Prostate gland (tissue), 2 donors: ENCODE results near the gene SLC4A2. TPM values are rescaled to one million over a fixed set of nuclear protein-coding genes. Genes with fewer than 3 reads are reported as not detected.

Experiments used
- DNase-seq: peaks from one replicate; pipeline ENCODE4 v3.0.0-alpha.2; 2019; ENCODE audit warnings: low spot score
- H3K27ac ChIP-seq, 2 donors: fragments of 200-600 bp; sonication (generic); 2 replicates each; pipeline ENCODE4 v1.5.1; 2017 to 2019
- H3K27me3 ChIP-seq: fragments of 200-600 bp; sonication (generic); replicated peaks from 2 replicates; pipeline ENCODE4 v1.5.1; 2019; ENCODE audit not compliant: insufficient read depth
- H3K36me3 ChIP-seq, 2 donors: fragments of 200-600 bp; sonication (generic); 1 replicate in 1 of 2; 2 replicates in 1 of 2; pipeline versions ENCODE4 v1.5.1 to v1.8.1; 2017 to 2019
- H3K4me1 ChIP-seq: fragments of 200-600 bp; sonication (generic); replicated peaks from 2 replicates; pipeline ENCODE4 v1.5.1; 2019
- H3K4me3 ChIP-seq, 2 donors: fragments of 200-600 bp; sonication (generic); 2 replicates each; pipeline ENCODE4 v1.5.1; 2017 to 2019
- H3K9me3 ChIP-seq: fragments of 200-600 bp; sonication (generic); 2 replicates; pipeline ENCODE4 v1.5.1; 2017
- CTCF ChIP-seq, 4 experiments: fragments of 200-600 bp in 2 of 4; fragments of 450-650 bp in 2 of 4; sonication (generic) in 2 of 4; IDR thresholded peaks; 1 replicate in 3 of 4; 2 replicates in 1 of 4; pipeline ENCODE4 v1.5.1; 2016 to 2019; ENCODE audit warnings: antibody characterized with exemption in 4 of 4, mild to moderate bottlenecking in 2 of 4, moderate library complexity in 2 of 4
- POLR2A ChIP-seq: fragments of 450-650 bp; IDR thresholded peaks from one replicate; pipeline ENCODE4 v1.6.1; 2016; ENCODE audit warnings: antibody characterized with exemption, mild to moderate bottlenecking
- POLR2AphosphoS5 ChIP-seq: sonication (generic); formaldehyde crosslinking; IDR thresholded peaks from one replicate; pipeline ENCODE4 v1.6.1; 2017; ENCODE audit warnings: antibody characterized with exemption
- WGBS: methylation state at CpG from one replicate; pipeline ENCODE4 v1.1.5; 2018; 5-methylcytosine and 5-hydroxymethylcytosine counted together
- intact Hi-C: fragments of 100-400 bp; cut with DNase I; formaldehyde crosslinking; loops from one replicate; pipeline ENCODE4 v1.14.2; 2022
- total RNA-seq, 2 donors: library from RNA; depleted of rRNA; stranded (reverse); fragments of >200 nt; gene quantifications; one replicate each; pipeline ENCODE4 v1.1.0, GENCODE V29; 2016

The SLC4A2 gene
- total RNA-seq, 2 donors from 2014 or later, result 77.1 to 141 TPM

DNA sequence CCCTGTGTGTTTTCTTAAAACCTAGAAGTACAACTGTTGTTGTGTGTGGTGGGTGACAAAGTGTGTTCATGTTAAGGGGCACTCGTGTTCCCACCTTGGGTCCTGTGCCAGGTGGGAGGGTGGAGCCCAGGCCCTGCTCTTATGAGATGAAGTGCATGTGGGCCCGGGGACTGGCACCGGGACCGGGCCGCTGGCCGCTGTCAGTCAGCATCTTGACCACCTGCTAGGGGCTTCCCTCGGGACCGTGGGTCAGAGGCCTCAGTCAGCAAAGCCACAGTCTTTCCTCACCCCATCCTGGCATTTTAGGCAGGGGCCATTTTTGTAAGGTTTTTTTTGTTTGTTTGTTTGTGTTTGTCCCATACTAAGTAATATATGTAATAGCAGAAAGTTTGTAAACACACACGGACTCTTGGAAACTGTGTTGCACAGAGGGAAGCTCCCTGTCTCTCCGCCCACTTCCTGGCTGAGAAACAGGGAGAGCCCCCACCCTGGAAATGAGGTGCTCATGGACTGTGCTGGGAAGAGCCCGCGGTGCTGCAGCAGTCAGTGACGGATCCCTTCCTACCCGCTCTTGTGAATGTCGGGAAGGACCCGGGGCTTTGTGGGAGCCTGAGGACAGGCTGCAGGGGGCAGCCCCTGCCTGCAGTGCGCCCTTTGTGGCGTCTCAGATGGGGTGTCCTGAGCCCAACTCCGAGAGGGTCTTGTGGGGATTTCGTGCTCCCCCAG is 40.3 kb downstream of the SLC4A2 start:
- no peak for TF ChIP-seq POLR2A
- no peak for TF ChIP-seq POLR2AphosphoS5
- no peak for TF ChIP-seq CTCF (IDR thresholded peaks at IDR 0.05)
- Histone ChIP-seq H3K9me3 (no peaks in the 10 kb centered on the region), H3K27ac (no peak overlapping the region), H3K36me3 (no peaks in the 10 kb centered on the region), H3K27me3 (no peaks in the 10 kb centered on the region), H3K4me1 (no peaks in the 10 kb centered on the region), H3K4me3 (no peak overlapping the region)
- intact Hi-C loops, result no loop called here
- 67% methylated on average over 20 of the region's 20 CpGs for WGBS
- DNase-seq, result no peak

GRCh38 chr7:151100921-151101320 is 41.5 kb downstream of the SLC4A2 start:
- Histone ChIP-seq H3K36me3 (no peaks in the 10 kb centered on the region), H3K4me3 (no peak overlapping the region), H3K9me3 (no peaks in the 10 kb centered on the region), H3K27me3 (no peaks in the 10 kb centered on the region), H3K27ac (no peak overlapping the region), H3K4me1 (no peaks in the 10 kb centered on the region)
- DNase-seq, result no peak
- TF ChIP-seq POLR2AphosphoS5 (no peak), POLR2A (no peak), CTCF (IDR thresholded peaks at IDR 0.05) (no peak)
- WGBS, result 87% methylated on average over 10 of the region's 10 CpGs
- intact Hi-C loops, result no loop called here

DNA sequence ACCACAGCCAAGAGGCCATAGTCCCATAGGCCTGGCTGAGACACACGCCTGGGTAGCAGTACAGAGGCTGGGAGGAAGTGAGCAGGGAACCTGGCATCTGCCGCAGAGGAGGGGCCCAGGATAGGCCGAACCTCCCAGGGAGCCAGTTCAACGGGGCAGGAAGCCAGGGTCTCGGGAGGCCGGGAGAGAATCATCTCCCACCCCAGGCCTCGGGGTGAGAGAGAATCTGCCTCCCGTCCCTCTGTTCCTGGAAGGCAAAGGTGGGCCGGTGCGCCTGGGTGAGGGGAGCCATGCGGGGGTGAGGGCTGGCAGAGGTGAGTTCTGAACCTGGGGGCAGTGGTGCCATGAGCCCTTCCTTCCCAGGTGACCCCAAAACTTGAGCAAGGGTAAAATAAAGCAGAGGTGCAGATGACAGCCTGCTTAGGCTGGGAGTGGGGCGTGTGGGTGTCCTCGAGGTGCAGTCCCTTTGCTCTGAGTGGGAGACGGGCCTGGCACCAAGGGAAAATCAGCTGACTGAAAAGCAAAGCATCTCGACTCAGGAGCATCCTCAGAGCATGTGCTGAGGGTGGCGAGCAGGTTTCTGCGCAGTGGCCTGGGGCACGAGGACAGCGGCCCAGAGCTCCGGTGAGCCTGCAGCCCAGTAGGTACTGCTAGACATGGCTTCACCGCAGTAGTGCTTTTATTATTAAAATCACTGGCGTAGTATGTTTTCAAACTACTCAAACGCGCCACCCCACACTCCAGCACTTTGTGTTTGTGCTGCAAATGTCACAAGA is 42.4 kb downstream of the SLC4A2 start:
- TF ChIP-seq POLR2A (no peak), CTCF (IDR thresholded peaks at IDR 0.05) (no peak), POLR2AphosphoS5 (no peak)
- Histone ChIP-seq H3K27me3 (no peaks in the 10 kb centered on the region), H3K9me3 (no peaks in the 10 kb centered on the region), H3K36me3 (no peaks in the 10 kb centered on the region), H3K27ac (no peak overlapping the region), H3K4me3 (no peak overlapping the region), H3K4me1 (no peaks in the 10 kb centered on the region)
- 84% methylated on average over 24 of the region's 24 CpGs for WGBS
- intact Hi-C loops, result no loop called here
- no peak for DNase-seq

DNA sequence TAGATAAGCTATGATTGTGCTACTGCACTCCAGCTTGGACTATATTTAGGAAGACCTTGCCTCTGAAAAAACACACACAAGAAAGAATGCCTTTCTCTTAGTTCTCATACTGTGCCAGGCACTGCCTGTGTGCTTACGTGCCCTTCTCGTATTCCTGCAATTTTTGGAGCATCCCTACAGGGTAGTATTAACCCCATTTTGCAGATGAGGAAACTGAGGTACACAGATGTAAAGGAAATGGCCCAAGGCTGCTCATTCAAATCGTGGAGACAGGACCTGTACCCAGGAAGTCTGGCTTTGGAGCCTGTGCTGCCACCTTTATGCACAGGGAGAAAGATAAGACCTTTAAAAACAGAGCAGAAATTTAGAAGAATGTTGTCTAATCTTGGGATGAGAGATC is 43.6 kb downstream of the SLC4A2 start:
- H3K4me3 ChIP-seq, result no peak overlapping the region
- TF ChIP-seq CTCF (IDR thresholded peaks at IDR 0.05) (no peak), POLR2AphosphoS5 (no peak), POLR2A (no peak)
- no peaks in the 10 kb centered on the region for H3K4me1 ChIP-seq
- H3K27ac ChIP-seq, result no peak overlapping the region
- WGBS, result 77% methylated on average over 3 of the region's 3 CpGs
- intact Hi-C loops, result no loop called here
- no peaks in the 10 kb centered on the region for H3K9me3 ChIP-seq
- no peak for DNase-seq
- no peaks in the 10 kb centered on the region for H3K27me3 ChIP-seq
- H3K36me3 ChIP-seq, result no peaks in the 10 kb centered on the region
